Measurements from ENCODE around the gene SORL1-AS1.

The SORL1-AS1 gene

DNA sequence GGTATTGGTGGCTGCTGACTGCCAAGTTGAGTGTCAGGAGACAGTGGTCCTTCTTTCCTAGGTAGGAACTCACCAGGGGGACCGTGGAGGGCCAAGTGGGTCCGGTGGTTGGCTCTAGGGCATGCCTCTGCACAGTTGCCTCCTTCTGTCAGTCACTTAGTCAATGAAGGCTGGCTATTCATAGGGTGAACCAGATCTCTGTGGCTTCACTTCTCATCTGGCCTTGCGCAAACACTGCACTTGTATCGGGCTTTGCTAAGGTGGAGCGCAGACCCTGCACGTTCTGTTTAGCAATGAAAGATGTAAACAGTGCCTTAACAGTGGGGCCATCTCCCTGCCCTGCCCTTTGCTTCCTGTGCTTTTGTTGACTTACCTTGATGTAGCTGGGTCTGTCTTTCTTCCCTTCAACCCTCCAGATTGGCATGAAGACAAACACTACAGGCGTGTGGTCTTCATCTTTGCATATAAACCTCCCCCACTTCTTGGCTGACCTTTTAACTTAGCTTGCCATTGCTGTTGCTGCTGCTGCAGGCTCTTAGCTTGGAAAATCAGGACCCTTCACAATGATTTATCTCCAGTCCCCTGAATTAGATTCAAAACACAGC, 6.7 kb upstream of the SORL1-AS1 start:
- Histone ChIP-seq H3K27me3 (ENCODE audit: control insufficient read depth, insufficient read depth, low read length) (no peaks in the 10 kb centered on the region), H3K9me3 (ENCODE audit: control insufficient read depth, insufficient read depth, low read length) (no peaks in the 10 kb centered on the region), H3K36me3 (ENCODE audit: control insufficient read depth, insufficient read depth, low read length) (no peaks in the 10 kb centered on the region), H3K4me3 (ENCODE audit: low read depth, low read length) (no peak overlapping the region), H3K9ac (ENCODE audit: low read depth, low read length) (no peak overlapping the region), H3K4me1 (ENCODE audit: control insufficient read depth, insufficient read depth, low read length) (peaks cover 34% of the 10 kb centered on the region)

GRCh38 chr11:121458551-121458950, 5.8 kb upstream of the SORL1-AS1 start:
- peaks cover 34% of the 10 kb centered on the region for H3K4me1 ChIP-seq (ENCODE audit: control insufficient read depth, insufficient read depth, low read length)

GRCh38 chr11:121456816-121457431, 4.2 kb upstream of the SORL1-AS1 start:
- Histone ChIP-seq H3K4me3 (ENCODE audit: low read depth, low read length) (no peak overlapping the region), H3K36me3 (ENCODE audit: control insufficient read depth, insufficient read depth, low read length) (no peaks in the 10 kb centered on the region), H3K4me1 (ENCODE audit: control insufficient read depth, insufficient read depth, low read length) (peaks cover 33% of the 10 kb centered on the region)

More at GRCh38 chr11:121458551-121458950, 5.8 kb upstream of the SORL1-AS1 start:
- Histone ChIP-seq H3K9ac (ENCODE audit: low read depth, low read length) (no peak overlapping the region), H3K4me3 (ENCODE audit: low read depth, low read length) (no peak overlapping the region), H3K9me3 (ENCODE audit: control insufficient read depth, insufficient read depth, low read length) (no peaks in the 10 kb centered on the region), H3K36me3 (ENCODE audit: control insufficient read depth, insufficient read depth, low read length) (no peaks in the 10 kb centered on the region), H3K27me3 (ENCODE audit: control insufficient read depth, insufficient read depth, low read length) (no peaks in the 10 kb centered on the region)

DNA sequence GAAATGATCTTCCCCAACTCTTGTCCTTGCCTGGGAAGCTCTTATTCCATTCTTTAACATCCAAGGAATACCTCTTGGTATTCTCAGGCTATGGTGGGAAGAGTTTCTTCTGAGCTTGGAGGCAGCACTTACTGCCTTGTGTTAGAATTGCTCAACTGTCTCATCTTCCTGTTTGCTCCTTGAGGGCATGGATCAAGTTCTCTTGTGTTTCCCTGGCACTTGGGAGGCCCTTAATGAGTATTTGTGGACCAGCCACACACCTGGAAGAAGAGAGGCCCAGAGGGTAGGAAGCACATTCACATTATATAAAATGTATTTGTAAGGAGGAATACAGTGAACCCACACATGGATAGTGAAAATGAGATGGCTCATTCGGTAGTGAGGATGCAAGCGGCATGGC, 3.4 kb upstream of the SORL1-AS1 start:
- Histone ChIP-seq H3K9ac (ENCODE audit: low read depth, low read length) (no peak overlapping the region), H3K36me3 (ENCODE audit: control insufficient read depth, insufficient read depth, low read length) (no peaks in the 10 kb centered on the region), H3K4me3 (ENCODE audit: low read depth, low read length) (no peak overlapping the region), H3K27me3 (ENCODE audit: control insufficient read depth, insufficient read depth, low read length) (peaks cover 4% of the 10 kb centered on the region), H3K4me1 (ENCODE audit: control insufficient read depth, insufficient read depth, low read length) (peaks cover 37% of the 10 kb centered on the region), H3K9me3 (ENCODE audit: control insufficient read depth, insufficient read depth, low read length) (no peaks in the 10 kb centered on the region)

More at GRCh38 chr11:121456816-121457431, 4.2 kb upstream of the SORL1-AS1 start:
- Histone ChIP-seq H3K9ac (ENCODE audit: low read depth, low read length) (no peak overlapping the region), H3K9me3 (ENCODE audit: control insufficient read depth, insufficient read depth, low read length) (no peaks in the 10 kb centered on the region), H3K27me3 (ENCODE audit: control insufficient read depth, insufficient read depth, low read length) (no peaks in the 10 kb centered on the region)

- H3K36me3 ChIP-seq (ENCODE audit: control insufficient read depth, insufficient read depth, low read length): no peaks in the 10 kb centered on the region
- peaks cover 13% of the 10 kb centered on the region for H3K27me3 ChIP-seq (ENCODE audit: control insufficient read depth, insufficient read depth, low read length)
- H3K4me1 ChIP-seq (ENCODE audit: control insufficient read depth, insufficient read depth, low read length): peaks cover 37% of the 10 kb centered on the region
- no peaks in the 10 kb centered on the region for H3K9me3 ChIP-seq (ENCODE audit: control insufficient read depth, insufficient read depth, low read length)
- no peak overlapping the region for H3K4me3 ChIP-seq (ENCODE audit: low read depth, low read length)
- peak overlapping the region; percentile 32 for H3K9ac ChIP-seq (ENCODE audit: low read depth, low read length)
These were observed 2.3 kb upstream of the SORL1-AS1 start for GRCh38 chr11:121455115-121455514.

GRCh38 chr11:121453589-121454299, 977 bp upstream of the SORL1-AS1 start:
- Histone ChIP-seq H3K9me3 (ENCODE audit: control insufficient read depth, insufficient read depth, low read length) (no peaks in the 10 kb centered on the region), H3K9ac (ENCODE audit: low read depth, low read length) (no peak overlapping the region), H3K36me3 (ENCODE audit: control insufficient read depth, insufficient read depth, low read length) (no peaks in the 10 kb centered on the region), H3K4me1 (ENCODE audit: control insufficient read depth, insufficient read depth, low read length) (peaks cover 42% of the 10 kb centered on the region), H3K27me3 (ENCODE audit: control insufficient read depth, insufficient read depth, low read length) (peaks cover 17% of the 10 kb centered on the region), H3K4me3 (ENCODE audit: low read depth, low read length) (peak overlapping the region; percentile 81)

DNA sequence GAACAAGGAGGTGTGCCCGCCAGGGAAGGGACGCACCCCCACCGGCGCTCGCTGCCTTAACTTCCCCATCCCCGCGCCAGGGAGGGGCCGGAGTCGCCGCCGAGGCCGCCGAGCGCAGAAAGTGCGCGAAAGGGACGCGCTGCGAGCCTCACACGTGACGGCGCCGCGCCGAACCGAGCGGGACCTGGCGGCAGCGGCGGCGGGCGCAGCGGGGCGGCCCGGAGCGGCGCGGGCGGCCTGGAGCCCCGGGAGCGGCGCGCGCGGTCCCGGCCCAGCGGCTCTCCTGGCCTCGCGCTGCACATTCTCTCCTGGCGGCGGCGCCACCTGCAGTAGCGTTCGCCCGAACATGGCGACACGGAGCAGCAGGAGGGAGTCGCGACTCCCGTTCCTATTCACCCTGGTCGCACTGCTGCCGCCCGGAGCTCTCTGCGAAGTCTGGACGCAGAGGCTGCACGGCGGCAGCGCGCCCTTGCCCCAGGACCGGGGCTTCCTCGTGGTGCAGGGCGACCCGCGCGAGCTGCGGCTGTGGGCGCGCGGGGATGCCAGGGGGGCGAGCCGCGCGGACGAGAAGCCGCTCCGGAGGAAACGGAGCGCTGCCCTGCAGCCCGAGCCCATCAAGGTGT, 670 bp downstream of the SORL1-AS1 start, which contains the start of gene SORL1:
Gene SORL1 (plus strand): TSS at position 329 of the 623 bp plus-strand sequence. CDS start 18 bp downstream, at position 347.
- Histone ChIP-seq H3K9ac (ENCODE audit: low read depth, low read length) (peak within 1 kb of the TSS; percentile 84), H3K9me3 (ENCODE audit: control insufficient read depth, insufficient read depth, low read length) (no peaks in the 10 kb centered on the region), H3K4me3 (ENCODE audit: low read depth, low read length) (peak within 1 kb of the TSS; percentile 81), H3K4me1 (ENCODE audit: control insufficient read depth, insufficient read depth, low read length) (peaks cover 31% of the 10 kb centered on the region), H3K27me3 (ENCODE audit: control insufficient read depth, insufficient read depth, low read length) (peaks cover 17% of the 10 kb centered on the region), H3K36me3 (ENCODE audit: control insufficient read depth, insufficient read depth, low read length) (no peaks in the 10 kb centered on the region)

GRCh38 chr11:121451178-121451985, 1.4 kb downstream of the SORL1-AS1 start:
- H3K4me3 ChIP-seq (ENCODE audit: low read depth, low read length): peak overlapping the region; percentile 81
- H3K27me3 ChIP-seq (ENCODE audit: control insufficient read depth, insufficient read depth, low read length): peaks cover 17% of the 10 kb centered on the region
- no peaks in the 10 kb centered on the region for H3K9me3 ChIP-seq (ENCODE audit: control insufficient read depth, insufficient read depth, low read length)
- peak overlapping the region; percentile 28 for H3K9ac ChIP-seq (ENCODE audit: low read depth, low read length)
- peaks cover 33% of the 10 kb centered on the region for H3K4me1 ChIP-seq (ENCODE audit: control insufficient read depth, insufficient read depth, low read length)
- H3K36me3 ChIP-seq (ENCODE audit: control insufficient read depth, insufficient read depth, low read length): no peaks in the 10 kb centered on the region

DNA sequence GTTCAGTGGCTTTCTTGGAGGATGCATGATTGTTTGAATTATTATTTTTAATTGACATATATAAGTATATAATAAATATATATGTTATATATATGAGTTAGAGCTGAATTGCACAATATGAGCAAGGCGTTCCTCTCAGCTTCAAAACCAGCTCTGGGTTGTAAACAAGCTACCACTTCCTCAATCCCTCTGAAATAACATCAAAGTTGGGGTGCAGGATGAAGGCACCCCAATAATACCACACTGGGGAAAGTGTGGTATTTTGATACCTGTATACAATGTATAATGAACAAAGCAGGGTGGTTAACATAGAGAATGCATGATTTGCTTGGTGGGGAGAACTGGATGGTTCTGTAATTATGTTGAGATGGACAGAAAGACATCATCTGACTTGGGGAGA, 2.4 kb downstream of the SORL1-AS1 start:
- Histone ChIP-seq H3K27me3 (ENCODE audit: control insufficient read depth, insufficient read depth, low read length) (peaks cover 17% of the 10 kb centered on the region), H3K4me1 (ENCODE audit: control insufficient read depth, insufficient read depth, low read length) (peaks cover 29% of the 10 kb centered on the region), H3K4me3 (ENCODE audit: low read depth, low read length) (no peak overlapping the region), H3K9me3 (ENCODE audit: control insufficient read depth, insufficient read depth, low read length) (no peaks in the 10 kb centered on the region), H3K36me3 (ENCODE audit: control insufficient read depth, insufficient read depth, low read length) (no peaks in the 10 kb centered on the region), H3K9ac (ENCODE audit: low read depth, low read length) (no peak overlapping the region)

GRCh38 chr11:121449626-121450025, 3.1 kb downstream of the SORL1-AS1 start:
- Histone ChIP-seq H3K36me3 (ENCODE audit: control insufficient read depth, insufficient read depth, low read length) (no peaks in the 10 kb centered on the region), H3K9ac (ENCODE audit: low read depth, low read length) (no peak overlapping the region), H3K4me3 (ENCODE audit: low read depth, low read length) (no peak overlapping the region), H3K9me3 (ENCODE audit: control insufficient read depth, insufficient read depth, low read length) (no peaks in the 10 kb centered on the region), H3K4me1 (ENCODE audit: control insufficient read depth, insufficient read depth, low read length) (peaks cover 26% of the 10 kb centered on the region), H3K27me3 (ENCODE audit: control insufficient read depth, insufficient read depth, low read length) (peaks cover 17% of the 10 kb centered on the region)

DNA sequence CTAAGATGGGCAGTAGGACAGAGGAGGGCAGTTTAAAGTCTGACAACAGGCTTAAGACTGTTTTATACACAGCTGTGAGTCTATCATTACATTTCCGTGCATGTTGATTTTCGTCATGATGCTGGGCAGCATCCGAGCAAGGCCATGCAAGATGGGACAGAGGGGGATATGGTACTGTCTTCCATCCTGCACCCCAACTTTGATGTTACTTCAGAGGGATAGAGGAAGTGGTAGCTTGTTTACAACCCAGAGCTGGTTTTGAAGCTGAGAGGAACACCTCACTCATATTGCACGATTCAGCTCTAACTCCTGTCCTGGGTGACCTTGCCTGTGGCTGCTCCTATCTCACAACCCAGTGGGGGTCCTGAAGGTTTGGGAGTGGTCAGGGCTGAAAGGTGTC, 3.6 kb downstream of the SORL1-AS1 start:
- Histone ChIP-seq H3K9me3 (ENCODE audit: control insufficient read depth, insufficient read depth, low read length) (no peaks in the 10 kb centered on the region), H3K9ac (ENCODE audit: low read depth, low read length) (no peak overlapping the region), H3K36me3 (ENCODE audit: control insufficient read depth, insufficient read depth, low read length) (no peaks in the 10 kb centered on the region), H3K27me3 (ENCODE audit: control insufficient read depth, insufficient read depth, low read length) (peaks cover 17% of the 10 kb centered on the region), H3K4me3 (ENCODE audit: low read depth, low read length) (no peak overlapping the region), H3K4me1 (ENCODE audit: control insufficient read depth, insufficient read depth, low read length) (peaks cover 22% of the 10 kb centered on the region)
